HG03045 (cell line): ENCODE results near the gene EPHB1.

Source experiments
- ATAC-seq: cut with Tn5 transposase; IDR thresholded peaks from one replicate; pipeline ENCODE4 v1.9.1; 2021; ENCODE audit warnings: mild to moderate bottlenecking, moderate library complexity; ENCODE audit not compliant: unreplicated experiment

The EPHB1 gene

GRCh38 chr3:135263331-135263730 is 468.3 kb downstream of the EPHB1 start:
- ATAC-seq: no peak

- ATAC-seq: no peak
Measured at GRCh38 chr3:135267487-135267886, 472.4 kb downstream of the EPHB1 start.

DNA sequence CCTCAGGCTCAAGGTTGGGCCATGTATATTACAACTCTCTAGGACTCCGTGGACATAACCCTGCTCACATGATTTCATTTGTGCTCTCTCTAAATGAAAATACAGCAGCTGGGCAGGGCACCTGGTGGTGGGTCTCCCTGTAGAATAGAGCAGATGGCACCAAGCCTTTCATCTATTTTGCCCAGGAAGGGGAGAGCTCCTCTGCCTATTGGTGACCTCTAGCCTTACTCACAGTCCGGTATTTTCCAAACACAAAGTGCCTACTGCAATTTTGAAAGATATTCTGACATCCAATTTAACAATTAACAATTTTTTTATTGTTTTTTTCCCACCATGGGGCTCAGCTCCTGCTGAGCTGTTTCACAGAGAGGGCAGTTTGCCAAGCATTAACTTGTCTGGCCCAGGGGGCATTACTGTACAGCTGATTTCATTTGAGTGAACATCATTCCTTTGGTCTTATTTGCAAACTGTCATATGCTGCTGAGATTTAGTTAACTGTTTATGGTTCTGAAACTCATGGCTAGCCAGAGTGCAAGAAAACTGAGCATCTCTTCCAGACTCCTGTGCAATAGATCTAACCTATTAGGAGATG is 474.0 kb downstream of the EPHB1 start:
- ATAC-seq: no peak

- no peak for ATAC-seq
Measured at GRCh38 chr3:135271177-135272025, 476.3 kb downstream of the EPHB1 start.

GRCh38 chr3:135272026-135272669 is 477.1 kb downstream of the EPHB1 start:
- no peak for ATAC-seq

DNA sequence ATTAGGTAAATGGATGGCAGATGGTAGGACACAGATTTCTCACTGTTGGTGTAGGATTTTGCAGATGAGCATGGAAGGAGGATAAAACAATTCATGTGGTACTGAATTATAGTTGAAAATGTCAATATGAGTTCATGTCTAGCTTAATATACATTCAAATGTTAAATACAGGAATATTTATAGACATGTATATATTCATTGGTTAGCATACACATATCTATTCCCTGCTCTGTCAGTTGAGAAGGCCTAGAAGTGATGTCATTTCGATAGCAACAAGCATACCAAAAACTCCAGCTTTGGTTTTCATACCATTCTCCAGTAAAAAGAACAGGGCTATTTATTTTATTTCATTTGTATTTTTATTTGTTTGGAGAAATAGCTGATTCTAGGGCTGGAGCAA is 497.1 kb downstream of the EPHB1 start:
- ATAC-seq: no peak

- no peak for ATAC-seq
Measured at GRCh38 chr3:135301670-135302069, 506.6 kb downstream of the EPHB1 start.

- no peak for ATAC-seq
Measured at GRCh38 chr3:135304378-135304777, 509.3 kb downstream of the EPHB1 start.
